B cell (primary cell): ENCODE measurements around the gene CAPN15. TPM values are rescaled to one million over a fixed set of nuclear protein-coding genes. Genes with fewer than 3 reads are reported as not detected.

Experiments
- ATAC-seq: fragments of 200-7000 bp; cut with Tn5 transposase; one replicate; pipeline ENCODE4 v1.10.0; 2021; ENCODE audit warnings: low read depth, mild to moderate bottlenecking, moderate number of reproducible peaks, moderate library complexity
- CTCF ChIA-PET: fragments of 350-600 bp; sonication (Branson Sonifier 250); formaldehyde crosslinking; loops from one replicate; lab custom pipeline; 2021; ENCODE audit warnings: antibody characterized with exemption, inconsistent platforms; lab: Charles Lee
- POLR2A ChIA-PET: fragments of 350-600 bp; sonication (Branson Sonifier 250); formaldehyde crosslinking; loops from one replicate; lab custom pipeline; 2021; ENCODE audit warnings: antibody characterized with exemption; lab: Charles Lee
- DNase-seq: peaks from one replicate; pipeline ENCODE4 v3.0.0; 2013
- H2AFZ ChIP-seq: 2 replicates; pipeline ENCODE4 v1.6.1; 2012; ENCODE audit warnings: mild to moderate bottlenecking, low read depth, low read length; ENCODE audit not compliant: insufficient read depth, poor library complexity, severe bottlenecking
- H3K27ac ChIP-seq, 2 donors: 1 replicate in 1 of 2; 2 replicates in 1 of 2; pipeline ENCODE4 v1.5.1; 2012 to 2013; ENCODE audit warnings: low read length in 2 of 2, mild to moderate bottlenecking in 2 of 2, moderate library complexity in 1 of 2
- H3K27me3 ChIP-seq, 4 experiments: fragments of 200-600 bp in 1 of 4; sonication (generic) in 1 of 4; replicated peaks in 1 of 4; 1 replicate in 2 of 4; 2 replicates in 2 of 4; pipeline versions ENCODE4 v1.6.1 to v1.7.0; 2013 to 2016; ENCODE audit warnings: low read length in 3 of 4, mild to moderate bottlenecking in 2 of 4, mixed read lengths in 1 of 4, moderate library complexity in 1 of 4; ENCODE audit not compliant: insufficient read depth in 4 of 4, control insufficient read depth in 3 of 4; ENCODE audit errors: control extremely low read depth in 1 of 4
- H3K36me3 ChIP-seq, 2 experiments: replicated peaks in 1 of 2; 1 replicate in 1 of 2; 2 replicates in 1 of 2; pipeline versions ENCODE4 v1.6.1 to v1.7.1; 2013; ENCODE audit warnings: low read length in 1 of 2; ENCODE audit not compliant: insufficient read depth in 2 of 2, control insufficient read depth in 1 of 2; ENCODE audit errors: control extremely low read depth in 1 of 2, extremely low read depth in 1 of 2
- H3K4me1 ChIP-seq, 2 donors: fragments of 200-600 bp in 1 of 2; sonication (generic) in 1 of 2; 1 replicate in 1 of 2; 2 replicates in 1 of 2; pipeline versions ENCODE4 v1.5.1 to v1.6.1; 2013 to 2017; ENCODE audit warnings: low read length in 2 of 2; ENCODE audit not compliant: control insufficient read depth in 2 of 2, insufficient read depth in 2 of 2
- H3K4me2 ChIP-seq: replicated peaks from 2 replicates; pipeline ENCODE3; 2012; ENCODE audit warnings: mild to moderate bottlenecking, low read depth, low read length; ENCODE audit not compliant: poor library complexity, severe bottlenecking
- H3K4me3 ChIP-seq, 5 experiments: fragments of 200-600 bp in 1 of 5; sonication (generic) in 1 of 5; 1 replicate in 3 of 5; 2 replicates in 2 of 5; pipeline versions ENCODE4 v1.5.1 to v1.7.0; 2011 to 2016; ENCODE audit warnings: low read length in 4 of 5, mild to moderate bottlenecking in 4 of 5, low read depth in 2 of 5, control low read depth in 1 of 5, moderate library complexity in 1 of 5; ENCODE audit not compliant: insufficient read depth in 1 of 5; ENCODE audit errors: control extremely low read depth in 1 of 5, extremely low read depth in 1 of 5
- H3K79me2 ChIP-seq: fragments of 200-600 bp; sonication (generic); one replicate; pipeline ENCODE4 v1.6.0; 2016; ENCODE audit warnings: low read length; ENCODE audit not compliant: control insufficient read depth, insufficient read depth
- H3K9ac ChIP-seq: fragments of 200-600 bp; sonication (generic); 2 replicates; pipeline ENCODE4 v1.6.1; 2017; ENCODE audit warnings: mild to moderate bottlenecking, low read length, moderate library complexity
- H3K9me3 ChIP-seq, 3 donors: one replicate each; pipeline versions ENCODE4 v1.6.1 to v1.7.1; 2013; ENCODE audit warnings: low read length in 2 of 3; ENCODE audit not compliant: control insufficient read depth in 2 of 3, insufficient read depth in 1 of 3; ENCODE audit errors: control extremely low read depth in 1 of 3
- H4K20me1 ChIP-seq: 2 replicates; pipeline ENCODE4 v1.6.0; 2012; ENCODE audit warnings: mild to moderate bottlenecking, low read length; ENCODE audit not compliant: insufficient read depth, control insufficient read depth, poor library complexity, severe bottlenecking
- H3K27ac Mint-ChIP-seq: one replicate; pipeline ENCODE4 v1.8.0; 2021; ENCODE audit warnings: mixed read lengths
- H3K27me3 Mint-ChIP-seq: one replicate; pipeline ENCODE4 v1.8.0; 2021; ENCODE audit warnings: mixed read lengths
- H3K4me1 Mint-ChIP-seq: one replicate; pipeline ENCODE4 v1.8.0; 2021; ENCODE audit warnings: mixed read lengths
- H3K4me3 Mint-ChIP-seq: one replicate; pipeline ENCODE4 v1.8.0; 2021; ENCODE audit warnings: mixed read lengths
- H3K9me3 Mint-ChIP-seq: one replicate; pipeline ENCODE4 v1.8.0; 2022; ENCODE audit warnings: mixed read lengths; ENCODE audit not compliant: insufficient read depth
- CTCF ChIP-seq: fragments of 200-600 bp; IDR thresholded peaks from one replicate; pipeline ENCODE4 v1.8.0; 2022; ENCODE audit warnings: antibody characterized with exemption, mild to moderate bottlenecking
- EZH2 ChIP-seq: IDR thresholded peaks from 2 replicates; pipeline ENCODE4 v1.6.1; 2012; ENCODE audit warnings: borderline replicate concordance, low read depth, mild to moderate bottlenecking, moderate library complexity, low read length; ENCODE audit not compliant: insufficient read depth, poor library complexity, severe bottlenecking
- WGBS: methylation state at CpG from one replicate; pipeline ENCODE4 v1.1.5; 2013; ENCODE audit warnings: missing lambda C conversion rate; ENCODE audit not compliant: insufficient coverage; 5-methylcytosine and 5-hydroxymethylcytosine counted together
- intact Hi-C: fragments of 100-400 bp; cut with micrococcal nuclease; formaldehyde crosslinking; loops from one replicate; pipeline ENCODE4 v1.10.0; 2022
- polyA plus RNA-seq: library from polyadenylated mRNA; depleted of rRNA; stranded (reverse); fragments of >200 nt; gene quantifications from 2 replicates; pipeline ENCODE4 v1.2.3, GENCODE V29; 2012
- total RNA-seq, 2 donors: library from RNA; stranded (reverse); fragments of 120-200 nt in 1 of 2; gene quantifications; 1 replicate in 1 of 2; 2 replicates in 1 of 2; pipeline versions ENCODE4 v1.2.3 to v1.2.4, GENCODE V29; 2013 to 2022

CAPN15 gene
- total and polyA plus RNA-seq, 2 donors (not counting 1 experiment from before 2014, with no cell fraction given): 67.2 to 77.2 TPM

GRCh38 chr16:489606-490005 lies 37.9 kb upstream of the CAPN15 start:
- WGBS: 95% methylated on average over 16 of the region's 16 CpGs
- Mint-ChIP-seq H3K4me1 (no peaks in the 10 kb centered on the region), H3K9me3 (no peaks in the 10 kb centered on the region), H3K27ac (no peak overlapping the region), H3K27me3 (no peaks in the 10 kb centered on the region), H3K4me3 (no peak overlapping the region)
- CTCF ChIA-PET: no interaction called here
- DNase-seq (no peak), ATAC-seq (no peak)
- POLR2A ChIA-PET: no interaction called here
- intact Hi-C loops: loop anchor here (5.0 kb wide), 1 partner anchor 97 kb away; no protein-coding TSS in a partner anchor
- H3K9ac ChIP-seq: no peak overlapping the region
- H3K4me3 ChIP-seq: no peak overlapping the region
- TF ChIP-seq EZH2 (no peak), CTCF (no peak)
- no peak overlapping the region for H3K27ac ChIP-seq
- H4K20me1 ChIP-seq: no peaks in the 10 kb centered on the region
- peaks cover 0 to 3% (median 0%) of the 10 kb centered on the region in 3 donors for H3K9me3 ChIP-seq
- peaks cover 0 to 14% of the 10 kb centered on the region in 2 experiments for H3K36me3 ChIP-seq
- H3K27me3 ChIP-seq: no peaks in the 10 kb centered on the region
- no peak overlapping the region for H2AFZ ChIP-seq
- H3K4me1 ChIP-seq: no peaks in the 10 kb centered on the region
- H3K4me2 ChIP-seq: no peak overlapping the region
- no peaks in the 10 kb centered on the region for H3K79me2 ChIP-seq

- H3K4me3 ChIP-seq: no peak overlapping the region
- no peaks in the 10 kb centered on the region for H3K9me3 Mint-ChIP-seq
- WGBS: 94% methylated on average over 10 of the region's 10 CpGs
- no peaks in the 10 kb centered on the region for H3K4me1 Mint-ChIP-seq
- H3K4me1 ChIP-seq: no peaks in the 10 kb centered on the region
- ChIA-PET CTCF (no interaction called here), POLR2A (no interaction called here)
- peaks cover 0 to 14% of the 10 kb centered on the region in 2 experiments for H3K36me3 ChIP-seq
- no peak overlapping the region for H3K27ac Mint-ChIP-seq
- intact Hi-C loops: no loop called here
- H2AFZ ChIP-seq: no peak overlapping the region
- H3K27ac ChIP-seq: no peak overlapping the region
- peaks cover 0 to 3% (median 0%) of the 10 kb centered on the region in 3 donors for H3K9me3 ChIP-seq
- no peaks in the 10 kb centered on the region for H3K79me2 ChIP-seq
- H4K20me1 ChIP-seq: no peaks in the 10 kb centered on the region
- H3K27me3 ChIP-seq: no peaks in the 10 kb centered on the region
- H3K27me3 Mint-ChIP-seq: no peaks in the 10 kb centered on the region
- no peak overlapping the region for H3K4me2 ChIP-seq
- H3K4me3 Mint-ChIP-seq: no peak overlapping the region
- ATAC-seq (no peak), DNase-seq (no peak)
- TF ChIP-seq CTCF (no peak), EZH2 (no peak)
- H3K9ac ChIP-seq: no peak overlapping the region
Observed at GRCh38 chr16:490768-491167, 36.7 kb upstream of the CAPN15 start.
